ENCODE measurements around the gene ATP9B.
A peak's percentile ranks its signal among the peaks of the same experiment; 100 is the strongest.
"Not testable (repeated sequence)": the region's sequence is repeated elsewhere in the genome, so short reads cannot be mapped to it uniquely, and the experiment has no call there.

Gene ATP9B

GRCh38 chr18:79372461-79372860 lies 303.3 kb downstream of the ATP9B start:
- TF ChIP-seq POLR2A (IDR thresholded peaks at IDR 0.05; ENCODE audit: low read length) (no peak), GATA1 (IDR thresholded peaks at IDR 0.05; ENCODE audit: low read depth, low read length) (no peak)
- DNase-seq, result no peak

GRCh38 chr18:79372991-79373390 lies 303.8 kb downstream of the ATP9B start:
- DNase-seq, result no peak
- TF ChIP-seq POLR2A (IDR thresholded peaks at IDR 0.05; ENCODE audit: low read length) (no peak), GATA1 (IDR thresholded peaks at IDR 0.05; ENCODE audit: low read depth, low read length) (no peak)

GRCh38 chr18:79373736-79374135 lies 304.5 kb downstream of the ATP9B start:
- TF ChIP-seq POLR2A (IDR thresholded peaks at IDR 0.05; ENCODE audit: low read length), result no peak
- DNase-seq, result no peak

- DNase-seq, result no peak
- TF ChIP-seq POLR2A (IDR thresholded peaks at IDR 0.05; ENCODE audit: low read length) (no peak), GATA1 (IDR thresholded peaks at IDR 0.05; ENCODE audit: low read depth, low read length) (no peak)
Observed at GRCh38 chr18:79374408-79375171, 305.4 kb downstream of the ATP9B start.

GRCh38 chr18:79375441-79376154 lies 306.4 kb downstream of the ATP9B start:
- TF ChIP-seq GATA1 (IDR thresholded peaks at IDR 0.05; ENCODE audit: low read depth, low read length) (no peak), POLR2A (IDR thresholded peaks at IDR 0.05; ENCODE audit: low read length) (no peak)
- no peak for DNase-seq

GRCh38 chr18:79376661-79377060 lies 307.5 kb downstream of the ATP9B start:
- DNase-seq, result not testable (repeated sequence)

GRCh38 chr18:79377187-79377891 lies 308.1 kb downstream of the ATP9B start:
- no peak for DNase-seq
- TF ChIP-seq POLR2A (IDR thresholded peaks at IDR 0.05; ENCODE audit: low read length) (no peak), GATA1 (IDR thresholded peaks at IDR 0.05; ENCODE audit: low read depth, low read length) (no peak)

GRCh38 chr18:79378536-79379250 lies 309.5 kb downstream of the ATP9B start:
- no peak for TF ChIP-seq POLR2A (IDR thresholded peaks at IDR 0.05; ENCODE audit: low read length)
- TF ChIP-seq GATA1 (IDR thresholded peaks at IDR 0.05; ENCODE audit: low read depth, low read length), result no peak
- DNase-seq, result peak; percentile 71 to 84

GRCh38 chr18:79379251-79379905 lies 310.2 kb downstream of the ATP9B start:
- DNase-seq, result no peak
- no peak for TF ChIP-seq POLR2A (IDR thresholded peaks at IDR 0.05; ENCODE audit: low read length)

- DNase-seq, result no peak
- TF ChIP-seq POLR2A (IDR thresholded peaks at IDR 0.05; ENCODE audit: low read length) (no peak), GATA1 (IDR thresholded peaks at IDR 0.05; ENCODE audit: low read depth, low read length) (no peak)
Observed at GRCh38 chr18:79379931-79380815, 311.0 kb downstream of the ATP9B start.

- DNase-seq, result peak; percentile 64 to 84
- TF ChIP-seq GATA1 (IDR thresholded peaks at IDR 0.05; ENCODE audit: low read depth, low read length) (no peak), POLR2A (IDR thresholded peaks at IDR 0.05; ENCODE audit: low read length) (no peak)
Observed at GRCh38 chr18:79380816-79381806, 311.9 kb downstream of the ATP9B start.
